GM21717 (cell line): ENCODE measurements around the gene SIRT2.
"Not testable (repeated sequence)": the region's sequence is repeated elsewhere in the genome, so short reads cannot be mapped to it uniquely, and the experiment has no call there.

Experiments
- ATAC-seq: cut with Tn5 transposase; IDR thresholded peaks from one replicate; pipeline ENCODE4 v1.9.1; 2021; ENCODE audit warnings: mild to moderate bottlenecking, moderate library complexity; ENCODE audit not compliant: unreplicated experiment

The SIRT2 gene

DNA sequence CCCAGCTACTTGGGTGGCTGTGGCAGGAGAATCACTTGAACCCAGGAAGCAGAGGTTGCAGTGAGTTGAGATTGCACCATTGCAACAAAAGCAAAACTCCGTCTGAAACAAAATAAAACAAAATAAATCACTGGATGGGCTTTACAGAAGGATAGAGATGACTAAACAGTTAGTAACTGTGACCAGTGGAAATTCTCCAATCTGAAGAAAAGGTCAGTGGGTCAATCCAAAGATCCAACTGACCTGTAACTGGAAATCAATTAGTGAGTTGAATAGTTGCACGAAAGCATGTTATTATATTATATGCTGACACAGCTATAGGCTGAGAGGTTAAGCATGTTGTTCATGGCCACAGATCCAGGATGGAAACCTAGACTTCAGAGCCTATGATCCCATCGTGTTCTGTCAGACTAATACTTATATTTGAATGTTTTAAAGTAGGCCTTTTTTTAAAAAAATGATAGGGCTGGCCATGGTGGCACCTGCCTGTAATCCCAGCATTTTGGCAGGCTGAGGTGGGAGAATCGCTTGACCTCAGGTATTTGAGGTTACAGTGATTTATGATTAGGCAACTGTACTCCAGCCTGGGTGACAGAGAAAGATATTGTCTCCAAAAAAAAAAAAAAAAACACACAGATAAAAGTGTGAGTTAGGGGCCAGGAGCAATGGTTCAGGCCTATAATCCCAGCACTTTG lies 69.2 kb downstream of the SIRT2 start:
- ATAC-seq: no peak

DNA sequence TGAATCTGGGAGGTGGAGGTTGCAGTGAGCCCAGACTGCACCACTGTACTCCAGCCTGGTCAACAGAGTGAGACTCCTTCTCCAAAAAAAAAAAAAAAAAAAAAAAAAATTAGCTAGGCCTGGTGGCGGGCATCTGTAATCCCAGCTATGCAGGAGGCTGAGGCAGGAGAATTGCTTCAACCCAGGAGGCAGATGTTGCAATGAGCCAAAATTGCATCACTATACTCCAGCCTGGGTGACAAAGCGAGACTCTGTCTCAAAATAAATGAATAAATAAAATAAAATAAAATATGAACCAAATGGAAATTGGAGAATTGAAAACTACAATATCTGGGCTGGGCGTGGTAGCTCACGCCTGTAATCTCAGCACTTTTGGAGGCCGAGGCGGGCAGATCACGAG lies 70.2 kb downstream of the SIRT2 start:
- not testable (repeated sequence) for ATAC-seq
